Activated T-cell treated with anti-CD3 and anti-CD28 coated beads, Interleukin-2, amount 50 U/mL, for 24 hours (primary cell): ENCODE measurements around the gene RASAL2.
"Not testable (repeated sequence)": the region's sequence is repeated elsewhere in the genome, so short reads cannot be mapped to it uniquely, and the experiment has no call there.

Experiments used
- DNase-seq: peaks from one replicate; pipeline ENCODE4 v3.0.0-alpha.2; 2020
- H3K27ac Mint-ChIP-seq: 2 replicates; pipeline ENCODE4 v1.8.0; 2020; ENCODE audit warnings: mild to moderate bottlenecking, mixed read lengths
- H3K27me3 Mint-ChIP-seq: 2 replicates; pipeline ENCODE4 v1.8.0; 2020; ENCODE audit warnings: mixed read lengths
- H3K36me3 Mint-ChIP-seq: 2 replicates; pipeline ENCODE4 v1.8.0; 2020; ENCODE audit warnings: low read depth, mixed read lengths
- H3K4me1 Mint-ChIP-seq: 2 replicates; pipeline ENCODE4 v1.8.0; 2020; ENCODE audit warnings: low read depth, mixed read lengths
- H3K4me3 Mint-ChIP-seq: 2 replicates; pipeline ENCODE4 v1.8.0; 2020; ENCODE audit warnings: mild to moderate bottlenecking, moderate library complexity, mixed read lengths
- H3K9me3 Mint-ChIP-seq: 2 replicates; pipeline ENCODE4 v1.8.0; 2020; ENCODE audit warnings: mixed read lengths

RASAL2 gene

GRCh38 chr1:178311164-178311563 lies 217.3 kb downstream of the RASAL2 start:
- H3K27ac Mint-ChIP-seq: no peak overlapping the region
- no peak overlapping the region for H3K4me3 Mint-ChIP-seq
- H3K9me3 Mint-ChIP-seq: no peaks in the 10 kb centered on the region
- H3K27me3 Mint-ChIP-seq: peaks cover 6% of the 10 kb centered on the region
- H3K4me1 Mint-ChIP-seq: no peaks in the 10 kb centered on the region
- DNase-seq: no peak
- no peaks in the 10 kb centered on the region for H3K36me3 Mint-ChIP-seq

GRCh38 chr1:178320280-178320982 lies 226.5 kb downstream of the RASAL2 start:
- H3K4me3 Mint-ChIP-seq, H3K9me3 Mint-ChIP-seq, DNase-seq, H3K27me3 Mint-ChIP-seq, H3K36me3 Mint-ChIP-seq, H3K4me1 Mint-ChIP-seq, H3K27ac Mint-ChIP-seq: not testable (repeated sequence)

GRCh38 chr1:178323067-178323466 lies 229.2 kb downstream of the RASAL2 start:
- H3K4me1 Mint-ChIP-seq: no peaks in the 10 kb centered on the region
- peaks cover 2% of the 10 kb centered on the region for H3K9me3 Mint-ChIP-seq

GRCh38 chr1:178324003-178324402 lies 230.1 kb downstream of the RASAL2 start:
- no peak for DNase-seq
- Mint-ChIP-seq H3K36me3 (no peaks in the 10 kb centered on the region), H3K4me1 (no peaks in the 10 kb centered on the region), H3K27me3 (peaks cover 10% of the 10 kb centered on the region), H3K4me3 (no peak overlapping the region), H3K9me3 (peaks cover 2% of the 10 kb centered on the region), H3K27ac (no peak overlapping the region)

More at GRCh38 chr1:178323067-178323466, 229.2 kb downstream of the RASAL2 start:
- no peak overlapping the region for H3K4me3 Mint-ChIP-seq
- H3K36me3 Mint-ChIP-seq: no peaks in the 10 kb centered on the region
- peaks cover 10% of the 10 kb centered on the region for H3K27me3 Mint-ChIP-seq
- H3K27ac Mint-ChIP-seq: no peak overlapping the region
- no peak for DNase-seq

GRCh38 chr1:178328728-178329127 lies 234.8 kb downstream of the RASAL2 start:
- no peak for DNase-seq
- Mint-ChIP-seq H3K36me3 (no peaks in the 10 kb centered on the region), H3K4me3 (no peak overlapping the region), H3K27me3 (peaks cover 3% of the 10 kb centered on the region), H3K9me3 (no peaks in the 10 kb centered on the region), H3K27ac (no peak overlapping the region), H3K4me1 (no peaks in the 10 kb centered on the region)

GRCh38 chr1:178330153-178330552 lies 236.2 kb downstream of the RASAL2 start:
- no peaks in the 10 kb centered on the region for H3K9me3 Mint-ChIP-seq
- no peak overlapping the region for H3K4me3 Mint-ChIP-seq
- no peaks in the 10 kb centered on the region for H3K36me3 Mint-ChIP-seq
- peaks cover 3% of the 10 kb centered on the region for H3K27me3 Mint-ChIP-seq
- H3K27ac Mint-ChIP-seq: no peak overlapping the region
- H3K4me1 Mint-ChIP-seq: no peaks in the 10 kb centered on the region
- no peak for DNase-seq

GRCh38 chr1:178330848-178331497 lies 237.1 kb downstream of the RASAL2 start:
- Mint-ChIP-seq H3K4me3 (no peak overlapping the region), H3K9me3 (no peaks in the 10 kb centered on the region), H3K27ac (no peak overlapping the region), H3K36me3 (no peaks in the 10 kb centered on the region), H3K4me1 (no peaks in the 10 kb centered on the region), H3K27me3 (peaks cover 3% of the 10 kb centered on the region)
- DNase-seq: no peak

GRCh38 chr1:178335426-178335825 lies 241.5 kb downstream of the RASAL2 start:
- no peaks in the 10 kb centered on the region for H3K36me3 Mint-ChIP-seq
- no peak overlapping the region for H3K27ac Mint-ChIP-seq
- H3K9me3 Mint-ChIP-seq: no peaks in the 10 kb centered on the region
- H3K4me3 Mint-ChIP-seq: no peak overlapping the region
- H3K27me3 Mint-ChIP-seq: no peaks in the 10 kb centered on the region
- H3K4me1 Mint-ChIP-seq: no peaks in the 10 kb centered on the region
- no peak for DNase-seq

- Mint-ChIP-seq H3K27ac (no peak overlapping the region), H3K4me1 (no peaks in the 10 kb centered on the region), H3K9me3 (no peaks in the 10 kb centered on the region), H3K4me3 (no peak overlapping the region), H3K36me3 (no peaks in the 10 kb centered on the region), H3K27me3 (no peaks in the 10 kb centered on the region)
- DNase-seq: no peak
Measured at GRCh38 chr1:178337091-178337706, 243.3 kb downstream of the RASAL2 start.

GRCh38 chr1:178339834-178340233 lies 245.9 kb downstream of the RASAL2 start:
- Mint-ChIP-seq H3K9me3 (no peaks in the 10 kb centered on the region), H3K4me1 (no peaks in the 10 kb centered on the region)

GRCh38 chr1:178341261-178341956 lies 247.5 kb downstream of the RASAL2 start:
- H3K9me3 Mint-ChIP-seq: no peaks in the 10 kb centered on the region
- no peak overlapping the region for H3K4me3 Mint-ChIP-seq
- no peaks in the 10 kb centered on the region for H3K27me3 Mint-ChIP-seq
- no peaks in the 10 kb centered on the region for H3K36me3 Mint-ChIP-seq
- no peak for DNase-seq
- no peaks in the 10 kb centered on the region for H3K4me1 Mint-ChIP-seq
- no peak overlapping the region for H3K27ac Mint-ChIP-seq

More at GRCh38 chr1:178339834-178340233, 245.9 kb downstream of the RASAL2 start:
- Mint-ChIP-seq H3K36me3 (no peaks in the 10 kb centered on the region), H3K27me3 (no peaks in the 10 kb centered on the region), H3K27ac (no peak overlapping the region), H3K4me3 (no peak overlapping the region)
- DNase-seq: no peak

GRCh38 chr1:178342745-178343144 lies 248.8 kb downstream of the RASAL2 start:
- DNase-seq: no peak

GRCh38 chr1:178344513-178345091 lies 250.7 kb downstream of the RASAL2 start:
- no peak overlapping the region for H3K27ac Mint-ChIP-seq
- DNase-seq: no peak
- no peaks in the 10 kb centered on the region for H3K4me1 Mint-ChIP-seq
- H3K4me3 Mint-ChIP-seq: no peak overlapping the region
- H3K36me3 Mint-ChIP-seq: no peaks in the 10 kb centered on the region
- no peaks in the 10 kb centered on the region for H3K27me3 Mint-ChIP-seq
- no peaks in the 10 kb centered on the region for H3K9me3 Mint-ChIP-seq

More at GRCh38 chr1:178342745-178343144, 248.8 kb downstream of the RASAL2 start:
- Mint-ChIP-seq H3K36me3 (no peaks in the 10 kb centered on the region), H3K27me3 (no peaks in the 10 kb centered on the region), H3K4me1 (no peaks in the 10 kb centered on the region), H3K9me3 (no peaks in the 10 kb centered on the region), H3K4me3 (no peak overlapping the region), H3K27ac (no peak overlapping the region)

GRCh38 chr1:178345238-178345637 lies 251.3 kb downstream of the RASAL2 start:
- H3K4me3 Mint-ChIP-seq: no peak overlapping the region
- no peaks in the 10 kb centered on the region for H3K4me1 Mint-ChIP-seq
- H3K27me3 Mint-ChIP-seq: no peaks in the 10 kb centered on the region
- H3K9me3 Mint-ChIP-seq: no peaks in the 10 kb centered on the region
- no peak overlapping the region for H3K27ac Mint-ChIP-seq
- H3K36me3 Mint-ChIP-seq: no peaks in the 10 kb centered on the region
- DNase-seq: no peak
